WTC11 (cell line): Measurements from ENCODE around the gene DDX20. TPM values are rescaled to one million over a fixed set of nuclear protein-coding genes. Genes with fewer than 3 reads are reported as not detected.

ENCODE experiments used
- ATAC-seq: fragments of 200-7000 bp; cut with Tn5 transposase; 2 replicates; pipeline ENCODE4 v1.10.0; 2021; ENCODE audit warnings: mild to moderate bottlenecking, moderate library complexity
- CTCF ChIA-PET: fragments of 300-600 bp; sonication (Branson Sonifier 250); formaldehyde crosslinking; loops from one replicate; lab custom pipeline; 2021; ENCODE audit warnings: antibody characterized with exemption; lab: Charles Lee
- POLR2A ChIA-PET: fragments of 350-600 bp; sonication (Branson Sonifier 250); formaldehyde crosslinking; loops from one replicate; lab custom pipeline; 2021; ENCODE audit warnings: antibody characterized with exemption; lab: Charles Lee
- DNase-seq: peaks from one replicate; pipeline ENCODE4 v3.0.0; 2021; ENCODE audit warnings: low spot score
- H3K27ac Mint-ChIP-seq: 2 replicates; pipeline ENCODE4 v1.8.0; 2021; ENCODE audit warnings: mixed read lengths
- H3K27me3 Mint-ChIP-seq: 2 replicates; pipeline ENCODE4 v1.8.0; 2021; ENCODE audit warnings: low read depth, mild to moderate bottlenecking, moderate library complexity, mixed read lengths
- H3K36me3 Mint-ChIP-seq: 2 replicates; pipeline ENCODE4 v1.8.0; 2021; ENCODE audit warnings: mixed read lengths
- H3K4me1 Mint-ChIP-seq: 2 replicates; pipeline ENCODE4 v1.8.0; 2022; ENCODE audit warnings: mixed read lengths
- H3K4me3 Mint-ChIP-seq: 2 replicates; pipeline ENCODE4 v1.8.0; 2021; ENCODE audit warnings: mild to moderate bottlenecking, moderate library complexity, mixed read lengths
- H3K9me3 Mint-ChIP-seq: 2 replicates; pipeline ENCODE4 v1.8.0; 2021; ENCODE audit warnings: mixed read lengths
- AR ChIP-seq: fragments of 250-450 bp; sonication (Bioruptor Pico); IDR thresholded peaks from 2 replicates; pipeline ENCODE4 v1.9.0; 2021; ENCODE audit warnings: mild to moderate bottlenecking
- ERG ChIP-seq: fragments of 250-450 bp; sonication (Bioruptor Pico); IDR thresholded peaks from 2 replicates; pipeline ENCODE4 v1.8.0; 2021; ENCODE audit warnings: mild to moderate bottlenecking
- PRRX2 ChIP-seq: fragments of 250-450 bp; sonication (Bioruptor Pico); IDR thresholded peaks from 2 replicates; pipeline ENCODE4 v1.8.0; 2021; ENCODE audit warnings: mild to moderate bottlenecking
- ZNF138 ChIP-seq: sonication (generic); formaldehyde crosslinking; conservative IDR thresholded peaks from 2 replicates; pipeline ENCODE4 v1.8.1; 2022; ENCODE audit warnings: mild to moderate bottlenecking, moderate library complexity, missing genetic modification reagents
- ZNF281 ChIP-seq: sonication (generic); formaldehyde crosslinking; IDR thresholded peaks from 2 replicates; pipeline ENCODE4 v1.8.0; 2023; ENCODE audit warnings: mild to moderate bottlenecking, missing genetic modification reagents
- ZNF317 ChIP-seq: sonication (generic); formaldehyde crosslinking; IDR thresholded peaks from 2 replicates; pipeline ENCODE4 v1.8.1; 2023; ENCODE audit warnings: low read depth, mild to moderate bottlenecking, moderate library complexity, missing genetic modification reagents, borderline replicate concordance
- ZNF396 ChIP-seq: fragments of 250-450 bp; sonication (Bioruptor Pico); IDR thresholded peaks from 2 replicates; pipeline ENCODE4 v1.8.0; 2021; ENCODE audit warnings: mild to moderate bottlenecking, moderate library complexity, borderline replicate concordance
- ZNF671 ChIP-seq: fragments of 250-450 bp; sonication (Bioruptor Pico); IDR thresholded peaks from 2 replicates; pipeline ENCODE4 v1.8.0; 2021; ENCODE audit warnings: mild to moderate bottlenecking
- total RNA-seq: library from RNA; stranded (reverse); gene quantifications from 3 replicates; pipeline ENCODE4 v1.2.3, GENCODE V29; 2021
- TF ChIP-seq, protein P1 (sequence below): sonication (generic); formaldehyde crosslinking; IDR thresholded peaks from 2 replicates; pipeline ENCODE4 v1.8.1; 2023; ENCODE audit warnings: mild to moderate bottlenecking, missing genetic modification reagents, borderline replicate concordance
- TF ChIP-seq, protein P2 (sequence below): fragments of 250-450 bp; sonication (Bioruptor Pico); IDR thresholded peaks from 2 replicates; pipeline ENCODE4 v2.1.2; 2022; ENCODE audit warnings: mild to moderate bottlenecking, moderate library complexity
- TF ChIP-seq, protein P3 (sequence below): sonication (generic); formaldehyde crosslinking; conservative IDR thresholded peaks from 2 replicates; pipeline ENCODE4 v1.8.1; 2023; ENCODE audit warnings: mild to moderate bottlenecking, low read depth, missing genetic modification reagents, moderate library complexity
- TF ChIP-seq, protein P4 (sequence below): sonication (generic); formaldehyde crosslinking; IDR thresholded peaks from 2 replicates; pipeline ENCODE4 v1.8.0; 2022; ENCODE audit warnings: mild to moderate bottlenecking, missing genetic modification reagents

Gene DDX20
- total RNA-seq, 1 experiment from 2014 or later, result 19.3 TPM

DNA sequence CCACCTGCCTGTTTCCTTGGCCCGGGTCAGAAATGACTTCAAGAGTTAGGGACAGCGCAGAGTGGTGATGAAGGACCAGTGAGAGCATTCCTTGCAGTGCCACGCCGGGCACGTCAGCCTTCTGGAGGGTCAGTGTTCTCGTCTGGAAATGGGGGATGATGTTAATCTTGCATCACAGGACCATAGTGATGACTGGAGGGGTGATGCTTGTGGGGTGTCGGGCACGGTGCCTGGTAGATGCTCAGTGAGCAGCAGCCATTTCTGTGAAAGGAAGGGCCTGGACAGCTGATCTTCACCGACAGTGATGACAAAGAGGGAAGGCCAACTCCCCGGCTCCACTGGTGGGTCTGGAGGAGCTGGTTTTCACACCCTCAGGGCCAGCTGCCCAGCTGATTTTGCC, 56.2 kb downstream of the DDX20 start (continued):
- TF ChIP-seq, protein P1, sequence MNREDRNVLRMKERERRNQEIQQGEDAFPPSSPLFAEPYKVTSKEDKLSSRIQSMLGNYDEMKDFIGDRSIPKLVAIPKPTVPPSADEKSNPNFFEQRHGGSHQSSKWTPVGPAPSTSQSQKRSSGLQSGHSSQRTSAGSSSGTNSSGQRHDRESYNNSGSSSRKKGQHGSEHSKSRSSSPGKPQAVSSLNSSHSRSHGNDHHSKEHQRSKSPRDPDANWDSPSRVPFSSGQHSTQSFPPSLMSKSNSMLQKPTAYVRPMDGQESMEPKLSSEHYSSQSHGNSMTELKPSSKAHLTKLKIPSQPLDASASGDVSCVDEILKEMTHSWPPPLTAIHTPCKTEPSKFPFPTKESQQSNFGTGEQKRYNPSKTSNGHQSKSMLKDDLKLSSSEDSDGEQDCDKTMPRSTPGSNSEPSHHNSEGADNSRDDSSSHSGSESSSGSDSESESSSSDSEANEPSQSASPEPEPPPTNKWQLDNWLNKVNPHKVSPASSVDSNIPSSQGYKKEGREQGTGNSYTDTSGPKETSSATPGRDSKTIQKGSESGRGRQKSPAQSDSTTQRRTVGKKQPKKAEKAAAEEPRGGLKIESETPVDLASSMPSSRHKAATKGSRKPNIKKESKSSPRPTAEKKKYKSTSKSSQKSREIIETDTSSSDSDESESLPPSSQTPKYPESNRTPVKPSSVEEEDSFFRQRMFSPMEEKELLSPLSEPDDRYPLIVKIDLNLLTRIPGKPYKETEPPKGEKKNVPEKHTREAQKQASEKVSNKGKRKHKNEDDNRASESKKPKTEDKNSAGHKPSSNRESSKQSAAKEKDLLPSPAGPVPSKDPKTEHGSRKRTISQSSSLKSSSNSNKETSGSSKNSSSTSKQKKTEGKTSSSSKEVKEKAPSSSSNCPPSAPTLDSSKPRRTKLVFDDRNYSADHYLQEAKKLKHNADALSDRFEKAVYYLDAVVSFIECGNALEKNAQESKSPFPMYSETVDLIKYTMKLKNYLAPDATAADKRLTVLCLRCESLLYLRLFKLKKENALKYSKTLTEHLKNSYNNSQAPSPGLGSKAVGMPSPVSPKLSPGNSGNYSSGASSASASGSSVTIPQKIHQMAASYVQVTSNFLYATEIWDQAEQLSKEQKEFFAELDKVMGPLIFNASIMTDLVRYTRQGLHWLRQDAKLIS (CRISPR knock-in tag), result no peak
- no peak for TF ChIP-seq ZNF396 (CRISPR knock-in tag)
- TF ChIP-seq, protein P2, sequence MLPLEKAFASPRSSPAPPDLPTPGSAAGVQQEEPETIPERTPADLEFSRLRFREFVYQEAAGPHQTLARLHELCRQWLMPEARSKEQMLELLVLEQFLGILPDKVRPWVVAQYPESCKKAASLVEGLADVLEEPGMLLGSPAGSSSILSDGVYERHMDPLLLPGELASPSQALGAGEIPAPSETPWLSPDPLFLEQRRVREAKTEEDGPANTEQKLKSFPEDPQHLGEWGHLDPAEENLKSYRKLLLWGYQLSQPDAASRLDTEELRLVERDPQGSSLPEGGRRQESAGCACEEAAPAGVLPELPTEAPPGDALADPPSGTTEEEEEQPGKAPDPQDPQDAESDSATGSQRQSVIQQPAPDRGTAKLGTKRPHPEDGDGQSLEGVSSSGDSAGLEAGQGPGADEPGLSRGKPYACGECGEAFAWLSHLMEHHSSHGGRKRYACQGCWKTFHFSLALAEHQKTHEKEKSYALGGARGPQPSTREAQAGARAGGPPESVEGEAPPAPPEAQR (CRISPR knock-in tag), result no peak
- TF ChIP-seq, protein P3, sequence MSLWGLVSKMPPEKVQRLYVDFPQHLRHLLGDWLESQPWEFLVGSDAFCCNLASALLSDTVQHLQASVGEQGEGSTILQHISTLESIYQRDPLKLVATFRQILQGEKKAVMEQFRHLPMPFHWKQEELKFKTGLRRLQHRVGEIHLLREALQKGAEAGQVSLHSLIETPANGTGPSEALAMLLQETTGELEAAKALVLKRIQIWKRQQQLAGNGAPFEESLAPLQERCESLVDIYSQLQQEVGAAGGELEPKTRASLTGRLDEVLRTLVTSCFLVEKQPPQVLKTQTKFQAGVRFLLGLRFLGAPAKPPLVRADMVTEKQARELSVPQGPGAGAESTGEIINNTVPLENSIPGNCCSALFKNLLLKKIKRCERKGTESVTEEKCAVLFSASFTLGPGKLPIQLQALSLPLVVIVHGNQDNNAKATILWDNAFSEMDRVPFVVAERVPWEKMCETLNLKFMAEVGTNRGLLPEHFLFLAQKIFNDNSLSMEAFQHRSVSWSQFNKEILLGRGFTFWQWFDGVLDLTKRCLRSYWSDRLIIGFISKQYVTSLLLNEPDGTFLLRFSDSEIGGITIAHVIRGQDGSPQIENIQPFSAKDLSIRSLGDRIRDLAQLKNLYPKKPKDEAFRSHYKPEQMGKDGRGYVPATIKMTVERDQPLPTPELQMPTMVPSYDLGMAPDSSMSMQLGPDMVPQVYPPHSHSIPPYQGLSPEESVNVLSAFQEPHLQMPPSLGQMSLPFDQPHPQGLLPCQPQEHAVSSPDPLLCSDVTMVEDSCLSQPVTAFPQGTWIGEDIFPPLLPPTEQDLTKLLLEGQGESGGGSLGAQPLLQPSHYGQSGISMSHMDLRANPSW (CRISPR knock-in tag), result no peak
- TF ChIP-seq ZNF671 (CRISPR knock-in tag), result no peak
- TF ChIP-seq AR (CRISPR knock-in tag), result no peak
- TF ChIP-seq, protein P4, sequence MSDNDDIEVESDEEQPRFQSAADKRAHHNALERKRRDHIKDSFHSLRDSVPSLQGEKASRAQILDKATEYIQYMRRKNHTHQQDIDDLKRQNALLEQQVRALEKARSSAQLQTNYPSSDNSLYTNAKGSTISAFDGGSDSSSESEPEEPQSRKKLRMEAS (CRISPR knock-in tag), result no peak

DNA sequence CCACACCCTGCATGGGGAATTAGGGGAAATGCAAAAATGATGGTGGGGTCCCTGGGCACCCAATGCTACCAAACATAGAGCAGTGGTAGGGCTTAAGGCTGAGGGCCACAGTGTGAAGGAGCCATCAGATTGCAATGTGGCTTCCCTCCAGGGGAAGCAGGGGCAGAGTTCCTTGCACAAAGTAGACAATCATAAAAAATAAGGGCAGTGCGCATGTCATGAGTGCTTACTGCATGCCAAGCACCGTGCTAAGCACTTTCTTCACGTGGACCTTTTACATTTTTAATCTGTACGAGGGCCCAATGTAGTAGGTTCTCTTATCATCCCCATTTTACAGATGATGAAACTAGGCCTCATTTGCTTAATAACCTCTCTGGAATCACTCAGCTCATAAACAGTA, 56.6 kb downstream of the DDX20 start:
- Mint-ChIP-seq H3K27ac (no peak overlapping the region), H3K4me1 (0 out of 2 replicates have a peak, but pooled peaks cover 4% of the 10 kb centered on the region), H3K27me3 (0 out of 2 replicates have a peak, but pooled peaks cover 3% of the 10 kb centered on the region), H3K4me3 (no peak overlapping the region), H3K36me3 (no peaks in the 10 kb centered on the region), H3K9me3 (no peaks in the 10 kb centered on the region)
- no peak for ATAC-seq
- TF ChIP-seq ZNF281 (no peak), ZNF138 (CRISPR knock-in tag) (no peak), ERG (CRISPR knock-in tag) (no peak), PRRX2 (no peak), ZNF317 (CRISPR knock-in tag) (no peak)
- no peak for DNase-seq
- ChIA-PET POLR2A (no interaction called here), CTCF (no interaction called here)
